NT2/D1 (cell line): ENCODE measurements around the gene SYT4.

Experiments
- SUZ12 ChIP-seq: IDR thresholded peaks from 2 replicates; pipeline ENCODE4 v1.6.1; 2011; ENCODE audit not compliant: insufficient read length, insufficient read depth; ENCODE audit errors: extremely low read depth
- YY1 ChIP-seq: IDR thresholded peaks from 2 replicates; pipeline ENCODE4 v1.6.1; 2011; ENCODE audit not compliant: insufficient read length, insufficient read depth

- no peak for TF ChIP-seq SUZ12
- TF ChIP-seq YY1 = no peak
Measured at GRCh38 chr18:43271593-43272432, 5.5 kb downstream of the SYT4 start.
